Measurements from ENCODE around the gene PRR12. TPM values are rescaled to one million over a fixed set of nuclear protein-coding genes. Genes with fewer than 3 reads are reported as not detected.

The PRR12 gene
- total and polyA plus RNA-seq, 2 donors (not counting 1 experiment from before 2014, with no cell fraction given), result 8.4 to 70.7 TPM

DNA sequence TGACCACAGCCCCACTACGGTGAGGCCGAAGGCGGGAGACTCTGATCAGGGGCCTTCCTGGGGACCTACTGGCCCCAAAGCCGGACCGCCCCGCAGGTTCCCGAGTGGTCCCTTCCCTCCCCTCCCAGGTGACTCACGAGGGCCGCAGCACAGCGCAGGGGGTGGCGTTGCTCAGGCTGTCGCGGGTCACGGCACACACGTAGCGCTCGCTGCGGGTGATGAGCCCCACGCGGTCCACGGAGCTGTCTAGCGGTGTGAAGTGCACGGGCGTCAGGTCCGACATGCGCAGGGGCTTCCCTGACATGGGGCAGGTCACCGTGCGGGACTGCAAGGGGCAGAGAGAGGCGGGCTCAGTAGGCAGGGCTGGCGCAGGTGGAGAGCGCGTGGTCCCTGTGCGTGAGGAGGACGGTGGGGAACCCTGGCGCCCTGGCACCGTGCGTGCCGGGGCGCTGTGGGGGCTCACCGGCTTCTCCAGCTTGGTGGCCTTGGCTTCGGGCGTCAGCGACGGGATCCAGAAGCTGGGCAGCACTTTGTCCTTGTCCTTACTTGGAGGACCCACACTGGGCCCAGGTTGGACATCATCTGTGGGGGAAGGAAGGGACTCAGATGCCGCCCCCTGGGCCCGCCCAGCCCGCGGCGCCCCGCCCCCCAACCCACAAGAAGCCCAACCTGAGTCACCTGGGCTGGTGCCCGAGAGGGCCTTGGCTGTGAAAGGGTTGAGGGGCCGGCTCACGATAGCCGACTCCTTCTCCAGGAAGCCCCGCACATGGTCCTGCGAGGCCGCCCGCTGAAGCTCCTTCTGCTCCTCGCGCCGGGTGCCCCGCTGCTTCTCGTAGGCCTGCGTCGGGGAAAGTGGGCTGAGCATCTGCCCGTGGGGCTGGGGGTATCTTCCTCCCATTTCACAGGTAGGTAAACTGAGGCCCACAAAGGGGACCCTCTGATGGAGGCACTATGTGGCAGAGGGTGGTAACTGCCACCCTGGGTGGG, 34.3 kb upstream of the PRR12 start:
- no peak overlapping the region for H2AFZ ChIP-seq (ENCODE audit: insufficient read depth, low read depth, low read length, poor library complexity, severe bottlenecking)
- peaks cover 15 to 36% of the 10 kb centered on the region in 2 donors for H3K4me1 ChIP-seq (ENCODE audit: control insufficient read depth in 2 of 2, insufficient read depth in 2 of 2, low read length in 2 of 2)
- H3K27me3 Mint-ChIP-seq, result no peaks in the 10 kb centered on the region
- ATAC-seq (ENCODE audit: low read depth), result no peak
- H3K27me3 ChIP-seq (replicated peaks in 1 of 4; ENCODE audit: control extremely low read depth in 1 of 4, control insufficient read depth in 3 of 4, insufficient read depth in 4 of 4, low read length in 3 of 4), result no peaks in the 10 kb centered on the region
- no peak overlapping the region for H3K9ac ChIP-seq (ENCODE audit: low read length)
- ChIA-PET CTCF (interaction anchor here (1.3 to 5.2 kb wide), 3 partner anchors 10 to 431 kb away, joined by 3 to 42 read pairs (median 5); no protein-coding TSS in a partner anchor), POLR2A (no interaction called here)
- H3K4me2 ChIP-seq (replicated peaks; ENCODE audit: low read depth, low read length, poor library complexity, severe bottlenecking), result no peak overlapping the region
- intact Hi-C loops (cut with micrococcal nuclease), result no loop called here
- TF ChIP-seq, protein P1, sequence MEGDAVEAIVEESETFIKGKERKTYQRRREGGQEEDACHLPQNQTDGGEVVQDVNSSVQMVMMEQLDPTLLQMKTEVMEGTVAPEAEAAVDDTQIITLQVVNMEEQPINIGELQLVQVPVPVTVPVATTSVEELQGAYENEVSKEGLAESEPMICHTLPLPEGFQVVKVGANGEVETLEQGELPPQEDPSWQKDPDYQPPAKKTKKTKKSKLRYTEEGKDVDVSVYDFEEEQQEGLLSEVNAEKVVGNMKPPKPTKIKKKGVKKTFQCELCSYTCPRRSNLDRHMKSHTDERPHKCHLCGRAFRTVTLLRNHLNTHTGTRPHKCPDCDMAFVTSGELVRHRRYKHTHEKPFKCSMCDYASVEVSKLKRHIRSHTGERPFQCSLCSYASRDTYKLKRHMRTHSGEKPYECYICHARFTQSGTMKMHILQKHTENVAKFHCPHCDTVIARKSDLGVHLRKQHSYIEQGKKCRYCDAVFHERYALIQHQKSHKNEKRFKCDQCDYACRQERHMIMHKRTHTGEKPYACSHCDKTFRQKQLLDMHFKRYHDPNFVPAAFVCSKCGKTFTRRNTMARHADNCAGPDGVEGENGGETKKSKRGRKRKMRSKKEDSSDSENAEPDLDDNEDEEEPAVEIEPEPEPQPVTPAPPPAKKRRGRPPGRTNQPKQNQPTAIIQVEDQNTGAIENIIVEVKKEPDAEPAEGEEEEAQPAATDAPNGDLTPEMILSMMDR (IDR thresholded peaks at IDR 0.05), result no peak
- no peak for TF ChIP-seq EZH2 (IDR thresholded peaks at IDR 0.05; ENCODE audit: borderline replicate concordance, insufficient read depth, low read depth, low read length, poor library complexity, severe bottlenecking)
- no peaks in the 10 kb centered on the region for H3K9me3 Mint-ChIP-seq (ENCODE audit: insufficient read depth)
- no peak for DNase-seq
- no peak overlapping the region for H3K4me3 ChIP-seq (ENCODE audit: control extremely low read depth in 1 of 5, extremely low read depth in 1 of 5, insufficient read depth in 1 of 5, low read depth in 2 of 5, low read length in 4 of 5)
- no peak overlapping the region for H3K27ac ChIP-seq (ENCODE audit: low read length in 2 of 2)
- H3K36me3 ChIP-seq (replicated peaks in 1 of 2; ENCODE audit: control extremely low read depth in 1 of 2, control insufficient read depth in 1 of 2, extremely low read depth in 1 of 2, insufficient read depth in 2 of 2, low read length in 1 of 2), result peaks cover 4 to 51% of the 10 kb centered on the region in 2 experiments
- H3K4me3 Mint-ChIP-seq, result no peak overlapping the region
- no peak overlapping the region for H3K27ac Mint-ChIP-seq
- H3K9me3 ChIP-seq (ENCODE audit: control extremely low read depth in 1 of 3, control insufficient read depth in 2 of 3, insufficient read depth in 1 of 3, low read length in 2 of 3), result no peaks in the 10 kb centered on the region
- H3K4me1 Mint-ChIP-seq, result peaks cover 33% of the 10 kb centered on the region
- 99% methylated on average over 58 of the region's 66 CpGs for WGBS (ENCODE audit: insufficient coverage)
- peaks cover 16% of the 10 kb centered on the region for H3K79me2 ChIP-seq (ENCODE audit: control insufficient read depth, insufficient read depth, low read length)
- H4K20me1 ChIP-seq (ENCODE audit: control insufficient read depth, insufficient read depth, low read length, poor library complexity, severe bottlenecking), result no peaks in the 10 kb centered on the region
